Measurements from ENCODE around the gene RARRES1. TPM values are rescaled to one million over a fixed set of nuclear protein-coding genes. Genes with fewer than 3 reads are reported as not detected.

RARRES1 gene
- total RNA-seq, 2 experiments from 2014 or later, result not detected

- BruUV-seq (replicated peaks), result no TSS peak
- Histone ChIP-seq H4K20me1 (ENCODE audit: insufficient read depth, low read length) (no peaks in the 10 kb centered on the region), H3K27ac (ENCODE audit: low read depth, low read length, poor library complexity, severe bottlenecking) (no peak overlapping the region), H2AFZ (ENCODE audit: low read length) (no peak overlapping the region), H3K4me3 (ENCODE audit: low read depth, low read length, poor library complexity, severe bottlenecking) (no peak overlapping the region), H3K36me3 (ENCODE audit: insufficient read depth, low read length) (no peaks in the 10 kb centered on the region), H3K4me2 (ENCODE audit: low read length) (no peak overlapping the region), H3K9me2 (ENCODE audit: insufficient read depth, low read length) (no peaks in the 10 kb centered on the region), H3K4me1 (ENCODE audit: insufficient read depth, low read length, poor library complexity, severe bottlenecking) (no peaks in the 10 kb centered on the region), H3K9me3 (ENCODE audit: low read length) (no peaks in the 10 kb centered on the region), H3K79me2 (ENCODE audit: insufficient read depth, low read depth, low read length) (no peaks in the 10 kb centered on the region)
- CTCF ChIA-PET (ENCODE audit: unreplicated experiment), result no interaction called here
- POLR2A ChIA-PET, result interaction anchor here (0.7 to 1.6 kb wide), 2 partner anchors 44 to 114 kb away, joined by 3 read pairs; no protein-coding TSS in a partner anchor
- intact Hi-C loops (cut with micrococcal nuclease; ENCODE audit: unreplicated experiment), result no loop called here
- DNase-seq (ENCODE audit: low spot score), result no peak
- no peak for TF ChIP-seq EZH2phosphoT487 (IDR thresholded peaks at IDR 0.05; ENCODE audit: borderline replicate concordance, low read depth, low read length)
- TF ChIP-seq, protein P1, sequence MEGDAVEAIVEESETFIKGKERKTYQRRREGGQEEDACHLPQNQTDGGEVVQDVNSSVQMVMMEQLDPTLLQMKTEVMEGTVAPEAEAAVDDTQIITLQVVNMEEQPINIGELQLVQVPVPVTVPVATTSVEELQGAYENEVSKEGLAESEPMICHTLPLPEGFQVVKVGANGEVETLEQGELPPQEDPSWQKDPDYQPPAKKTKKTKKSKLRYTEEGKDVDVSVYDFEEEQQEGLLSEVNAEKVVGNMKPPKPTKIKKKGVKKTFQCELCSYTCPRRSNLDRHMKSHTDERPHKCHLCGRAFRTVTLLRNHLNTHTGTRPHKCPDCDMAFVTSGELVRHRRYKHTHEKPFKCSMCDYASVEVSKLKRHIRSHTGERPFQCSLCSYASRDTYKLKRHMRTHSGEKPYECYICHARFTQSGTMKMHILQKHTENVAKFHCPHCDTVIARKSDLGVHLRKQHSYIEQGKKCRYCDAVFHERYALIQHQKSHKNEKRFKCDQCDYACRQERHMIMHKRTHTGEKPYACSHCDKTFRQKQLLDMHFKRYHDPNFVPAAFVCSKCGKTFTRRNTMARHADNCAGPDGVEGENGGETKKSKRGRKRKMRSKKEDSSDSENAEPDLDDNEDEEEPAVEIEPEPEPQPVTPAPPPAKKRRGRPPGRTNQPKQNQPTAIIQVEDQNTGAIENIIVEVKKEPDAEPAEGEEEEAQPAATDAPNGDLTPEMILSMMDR (conservative IDR thresholded peaks at IDR 0.05; ENCODE audit: low read length), result no peak
Measured at GRCh38 chr3:158776531-158776930, 44.3 kb upstream of the RARRES1 start.

- H4K20me1 ChIP-seq (ENCODE audit: insufficient read depth, low read length), result no peaks in the 10 kb centered on the region
- no peak overlapping the region for H2AFZ ChIP-seq (ENCODE audit: low read length)
- no peaks in the 10 kb centered on the region for H3K79me2 ChIP-seq (ENCODE audit: insufficient read depth, low read depth, low read length)
- no peak for DNase-seq (ENCODE audit: low spot score)
- no peak overlapping the region for H3K27ac ChIP-seq (ENCODE audit: low read depth, low read length, poor library complexity, severe bottlenecking)
- H3K36me3 ChIP-seq (ENCODE audit: insufficient read depth, low read length), result no peaks in the 10 kb centered on the region
- ChIA-PET POLR2A (no interaction called here), CTCF (ENCODE audit: unreplicated experiment) (no interaction called here)
- no TSS peak for BruUV-seq (replicated peaks)
- no peaks in the 10 kb centered on the region for H3K4me1 ChIP-seq (ENCODE audit: insufficient read depth, low read length, poor library complexity, severe bottlenecking)
- H3K9me3 ChIP-seq (ENCODE audit: low read length), result no peaks in the 10 kb centered on the region
- intact Hi-C loops (cut with micrococcal nuclease; ENCODE audit: unreplicated experiment), result no loop called here
- TF ChIP-seq EZH2phosphoT487 (IDR thresholded peaks at IDR 0.05; ENCODE audit: borderline replicate concordance, low read depth, low read length), result no peak
- TF ChIP-seq, protein P1 (conservative IDR thresholded peaks at IDR 0.05; ENCODE audit: low read length), result no peak
- H3K4me2 ChIP-seq (ENCODE audit: low read length), result no peak overlapping the region
- H3K9me2 ChIP-seq (ENCODE audit: insufficient read depth, low read length), result no peaks in the 10 kb centered on the region
- H3K4me3 ChIP-seq (ENCODE audit: low read depth, low read length, poor library complexity, severe bottlenecking), result no peak overlapping the region
Measured at GRCh38 chr3:158775426-158776410, 43.5 kb upstream of the RARRES1 start.

- Histone ChIP-seq H3K4me1 (ENCODE audit: insufficient read depth, low read length, poor library complexity, severe bottlenecking) (no peaks in the 10 kb centered on the region), H3K27ac (ENCODE audit: low read depth, low read length, poor library complexity, severe bottlenecking) (no peak overlapping the region), H3K9me2 (ENCODE audit: insufficient read depth, low read length) (no peaks in the 10 kb centered on the region), H3K79me2 (ENCODE audit: insufficient read depth, low read depth, low read length) (no peaks in the 10 kb centered on the region), H4K20me1 (ENCODE audit: insufficient read depth, low read length) (no peaks in the 10 kb centered on the region), H3K9me3 (ENCODE audit: low read length) (no peaks in the 10 kb centered on the region), H3K36me3 (ENCODE audit: insufficient read depth, low read length) (no peaks in the 10 kb centered on the region), H3K4me2 (ENCODE audit: low read length) (no peak overlapping the region), H2AFZ (ENCODE audit: low read length) (no peak overlapping the region), H3K4me3 (ENCODE audit: low read depth, low read length, poor library complexity, severe bottlenecking) (no peak overlapping the region)
- no peak for TF ChIP-seq EZH2phosphoT487 (IDR thresholded peaks at IDR 0.05; ENCODE audit: borderline replicate concordance, low read depth, low read length)
- TF ChIP-seq, protein P1 (conservative IDR thresholded peaks at IDR 0.05; ENCODE audit: low read length), result no peak
- BruUV-seq (replicated peaks), result no TSS peak
- ChIA-PET POLR2A (no interaction called here), CTCF (ENCODE audit: unreplicated experiment) (interaction anchor here (0.9 kb wide), 1 partner anchor 30 kb away, joined by 4 read pairs; no protein-coding TSS in a partner anchor)
- no peak for DNase-seq (ENCODE audit: low spot score)
- intact Hi-C loops (cut with micrococcal nuclease; ENCODE audit: unreplicated experiment), result no loop called here
Measured at GRCh38 chr3:158774965-158775364, 42.7 kb upstream of the RARRES1 start.
